HUES48 (cell line): Measurements from ENCODE around the gene IL1B.

Experiments used
- H3K27ac ChIP-seq: one replicate; pipeline ENCODE4 v1.7.0; 2013; ENCODE audit warnings: low read depth, low read length, inconsistent platforms
- H3K27me3 ChIP-seq: 2 replicates; pipeline ENCODE4 v1.6.1; 2013; ENCODE audit warnings: mild to moderate bottlenecking, low read length; ENCODE audit not compliant: control insufficient read depth, insufficient read depth
- H3K36me3 ChIP-seq: 2 replicates; pipeline ENCODE4 v1.6.1; 2013; ENCODE audit warnings: low read length; ENCODE audit not compliant: control insufficient read depth, insufficient read depth
- H3K4me1 ChIP-seq: 2 replicates; pipeline ENCODE4 v1.6.1; 2013; ENCODE audit warnings: mild to moderate bottlenecking, low read length; ENCODE audit not compliant: control insufficient read depth, insufficient read depth
- H3K4me3 ChIP-seq: 2 replicates; pipeline ENCODE4 v1.5.1; 2013; ENCODE audit warnings: mild to moderate bottlenecking, low read depth, low read length
- H3K9ac ChIP-seq: 2 replicates; pipeline ENCODE4 v1.6.1; 2013; ENCODE audit warnings: mild to moderate bottlenecking, low read depth, low read length, moderate library complexity
- H3K9me3 ChIP-seq: 2 replicates; pipeline ENCODE4 v1.6.1; 2013; ENCODE audit warnings: low read length; ENCODE audit not compliant: control insufficient read depth, insufficient read depth

The IL1B gene

DNA sequence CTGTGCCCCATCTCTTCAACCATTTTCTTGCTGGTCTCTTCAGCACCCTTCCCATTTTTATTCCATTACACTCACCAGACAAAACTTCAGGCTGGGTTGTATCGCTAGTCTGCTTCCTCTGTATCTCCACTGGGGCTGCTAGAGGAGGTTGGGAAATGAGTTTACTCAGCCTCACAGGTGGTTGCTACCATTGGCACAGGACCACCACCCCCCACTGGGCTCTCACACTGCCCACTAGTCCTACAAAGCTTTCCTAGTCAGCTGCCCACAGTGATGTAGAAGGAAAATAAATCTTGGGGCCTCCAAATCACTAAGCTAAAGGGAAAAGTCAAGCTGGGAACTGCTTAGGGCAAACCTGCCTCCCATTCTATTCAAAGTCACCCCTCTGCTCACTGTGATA lies 12.3 kb upstream of the IL1B start:
- no peak overlapping the region for H3K9ac ChIP-seq
- H3K9me3 ChIP-seq, result no peaks in the 10 kb centered on the region; the same call in 1 of the 2 replicates
- H3K36me3 ChIP-seq, result no peaks in the 10 kb centered on the region
- peaks cover 48% of the 10 kb centered on the region for H3K4me1 ChIP-seq
- H3K27me3 ChIP-seq, result no peaks in the 10 kb centered on the region
- H3K4me3 ChIP-seq, result no peak overlapping the region
- H3K27ac ChIP-seq, result peak overlapping the region; percentile 64

DNA sequence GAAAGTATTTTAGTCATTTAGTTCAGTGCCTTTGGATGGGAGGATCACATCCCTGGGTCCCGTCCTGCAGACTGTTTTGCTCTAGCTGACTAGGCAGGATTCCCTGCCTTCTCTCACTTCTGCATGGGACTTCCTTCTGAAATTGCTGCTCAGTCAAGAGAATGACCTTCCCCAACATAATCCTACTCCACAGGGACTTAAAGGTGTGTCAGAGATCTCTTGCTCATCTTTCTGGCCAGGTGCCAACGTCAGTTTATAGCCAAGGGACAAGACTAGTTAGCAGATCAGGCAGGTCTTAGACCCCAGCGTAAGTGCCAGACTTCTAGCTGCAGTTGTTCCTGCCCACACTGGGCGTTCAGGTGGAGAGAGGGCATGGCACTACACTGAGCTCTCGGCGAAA lies 9.5 kb upstream of the IL1B start:
- H3K4me3 ChIP-seq, result no peak overlapping the region
- no peak overlapping the region for H3K9ac ChIP-seq
- H3K36me3 ChIP-seq, result no peaks in the 10 kb centered on the region
- no peaks in the 10 kb centered on the region; the same call in 1 of the 2 replicates for H3K9me3 ChIP-seq
- peaks cover 31% of the 10 kb centered on the region for H3K4me1 ChIP-seq
- no peak overlapping the region for H3K27ac ChIP-seq
- H3K27me3 ChIP-seq, result no peaks in the 10 kb centered on the region

- Histone ChIP-seq H3K27me3 (no peaks in the 10 kb centered on the region), H3K9me3 (no peaks in the 10 kb centered on the region; the same call in 1 of the 2 replicates), H3K27ac (no peak overlapping the region), H3K9ac (no peak overlapping the region), H3K4me1 (peaks cover 9% of the 10 kb centered on the region), H3K36me3 (no peaks in the 10 kb centered on the region), H3K4me3 (no peak overlapping the region)
Measured at GRCh38 chr2:112843836-112844235, 7.3 kb upstream of the IL1B start.

DNA sequence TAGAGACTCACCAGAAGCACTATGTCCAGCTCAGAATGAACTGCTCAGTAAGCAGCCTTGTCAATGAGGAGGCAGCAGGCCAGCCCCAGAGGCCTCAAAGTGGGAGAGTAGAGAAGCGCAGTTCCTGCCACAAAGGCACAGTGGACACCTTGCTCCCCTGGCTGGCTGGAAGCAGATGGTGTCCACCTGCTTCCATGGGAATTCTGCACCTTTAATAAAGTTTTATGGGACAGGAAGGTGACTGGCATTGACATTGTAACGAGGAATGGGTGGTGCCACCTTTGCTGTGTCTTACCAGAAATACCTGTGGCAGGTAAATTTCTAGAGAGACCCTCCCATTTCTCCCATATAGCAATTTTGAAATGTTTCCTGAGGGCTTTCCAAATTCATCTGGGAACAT lies 6.7 kb upstream of the IL1B start:
- Histone ChIP-seq H3K36me3 (no peaks in the 10 kb centered on the region), H3K27me3 (no peaks in the 10 kb centered on the region), H3K27ac (no peak overlapping the region), H3K9ac (no peak overlapping the region), H3K4me3 (no peak overlapping the region), H3K4me1 (peaks cover 4% of the 10 kb centered on the region), H3K9me3 (no peaks in the 10 kb centered on the region; the same call in 1 of the 2 replicates)

- Histone ChIP-seq H3K4me1 (0 out of 2 replicates have a peak, but pooled peaks cover 2% of the 10 kb centered on the region), H3K27me3 (no peaks in the 10 kb centered on the region), H3K27ac (no peak overlapping the region), H3K36me3 (no peaks in the 10 kb centered on the region), H3K9me3 (no peaks in the 10 kb centered on the region; the same call in 1 of the 2 replicates), H3K9ac (no peak overlapping the region), H3K4me3 (no peak overlapping the region)
Measured at GRCh38 chr2:112841295-112842044, 4.9 kb upstream of the IL1B start.

DNA sequence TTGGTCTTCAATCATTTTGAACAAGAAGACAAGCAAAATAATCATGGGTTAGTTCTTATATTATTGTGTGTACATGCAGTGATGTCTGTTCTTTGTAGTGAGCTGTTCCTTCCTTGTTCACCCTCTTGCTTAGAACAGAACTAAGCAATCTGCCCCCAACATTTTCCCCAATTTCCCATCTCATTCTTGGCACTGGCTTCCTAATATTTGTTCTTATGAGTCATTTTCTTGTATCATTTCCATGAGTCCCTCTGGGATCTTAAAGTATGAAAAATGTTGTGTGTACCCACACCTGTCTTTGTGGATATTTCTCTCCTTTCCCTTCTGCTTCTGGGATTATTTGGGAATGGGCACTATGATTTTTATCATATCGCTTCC lies 3.5 kb upstream of the IL1B start:
- Histone ChIP-seq H3K9me3 (no peaks in the 10 kb centered on the region), H3K36me3 (no peaks in the 10 kb centered on the region), H3K4me3 (no peak overlapping the region), H3K4me1 (peaks cover 8% of the 10 kb centered on the region; the same call in 1 of the 2 replicates), H3K9ac (no peak overlapping the region), H3K27me3 (no peaks in the 10 kb centered on the region), H3K27ac (no peak overlapping the region)

DNA sequence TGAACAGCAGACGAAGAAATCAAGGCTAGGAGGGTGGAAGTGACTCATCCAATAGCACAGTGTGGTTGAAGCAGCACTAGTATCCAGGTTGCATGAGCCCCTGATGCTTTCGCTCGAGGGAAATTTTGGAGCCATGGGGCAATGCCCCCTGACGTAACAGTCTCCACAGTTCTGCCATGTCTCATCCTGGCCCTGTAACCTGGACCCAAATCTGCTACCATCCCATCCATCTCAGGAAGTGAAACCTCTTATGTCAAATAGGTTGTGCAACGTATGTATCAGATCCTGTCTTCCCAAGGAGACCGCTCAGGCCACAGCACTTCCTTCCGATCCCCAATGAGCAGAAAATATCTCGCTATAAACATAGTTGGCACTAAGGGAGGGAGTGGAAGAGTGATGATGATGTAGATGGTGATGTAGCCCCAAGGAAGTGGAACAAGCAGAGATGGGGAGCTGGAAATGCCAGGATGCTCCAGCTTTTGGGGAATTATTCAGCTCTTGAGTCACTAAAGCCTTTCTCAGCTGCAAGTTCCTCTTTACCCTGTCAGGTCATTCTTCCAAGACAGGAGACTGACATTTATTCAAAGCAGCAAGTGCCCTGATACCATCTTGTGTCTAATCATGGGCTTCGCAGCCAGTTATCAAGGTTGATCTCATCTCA lies 3.0 kb upstream of the IL1B start:
- Histone ChIP-seq H3K4me3 (no peak overlapping the region), H3K9ac (no peak overlapping the region), H3K9me3 (no peaks in the 10 kb centered on the region), H3K27me3 (no peaks in the 10 kb centered on the region), H3K36me3 (no peaks in the 10 kb centered on the region), H3K4me1 (peaks cover 8% of the 10 kb centered on the region; the same call in 1 of the 2 replicates), H3K27ac (no peak overlapping the region)

GRCh38 chr2:112836163-112836560 lies 417 bp downstream of the IL1B start:
- H3K27ac ChIP-seq, result no peak overlapping the region
- H3K9me3 ChIP-seq, result no peaks in the 10 kb centered on the region
- no peaks in the 10 kb centered on the region for H3K27me3 ChIP-seq
- H3K4me3 ChIP-seq, result no peak overlapping the region
- H3K9ac ChIP-seq, result no peak overlapping the region
- peaks cover 8% of the 10 kb centered on the region; the same call in 1 of the 2 replicates for H3K4me1 ChIP-seq
- H3K36me3 ChIP-seq, result no peaks in the 10 kb centered on the region

- Histone ChIP-seq H3K9me3 (no peaks in the 10 kb centered on the region), H3K27me3 (no peaks in the 10 kb centered on the region), H3K27ac (no peak overlapping the region), H3K4me1 (peaks cover 8% of the 10 kb centered on the region; the same call in 1 of the 2 replicates), H3K9ac (no peak overlapping the region), H3K36me3 (no peaks in the 10 kb centered on the region), H3K4me3 (no peak overlapping the region)
Measured at GRCh38 chr2:112835536-112836162, 930 bp downstream of the IL1B start.

GRCh38 chr2:112835061-112835501 lies 1.5 kb downstream of the IL1B start:
- Histone ChIP-seq H3K27me3 (no peaks in the 10 kb centered on the region), H3K9ac (no peak overlapping the region), H3K4me3 (no peak overlapping the region), H3K27ac (no peak overlapping the region), H3K36me3 (no peaks in the 10 kb centered on the region), H3K9me3 (no peaks in the 10 kb centered on the region), H3K4me1 (peaks cover 8% of the 10 kb centered on the region; the same call in 1 of the 2 replicates)
